ENCODE measurements around the gene JMJD6. TPM values are rescaled to one million over a fixed set of nuclear protein-coding genes. Genes with fewer than 3 reads are reported as not detected.

Gene JMJD6
- total RNA-seq, 2 donors from 2014 or later = 32.4 to 36.1 TPM

DNA sequence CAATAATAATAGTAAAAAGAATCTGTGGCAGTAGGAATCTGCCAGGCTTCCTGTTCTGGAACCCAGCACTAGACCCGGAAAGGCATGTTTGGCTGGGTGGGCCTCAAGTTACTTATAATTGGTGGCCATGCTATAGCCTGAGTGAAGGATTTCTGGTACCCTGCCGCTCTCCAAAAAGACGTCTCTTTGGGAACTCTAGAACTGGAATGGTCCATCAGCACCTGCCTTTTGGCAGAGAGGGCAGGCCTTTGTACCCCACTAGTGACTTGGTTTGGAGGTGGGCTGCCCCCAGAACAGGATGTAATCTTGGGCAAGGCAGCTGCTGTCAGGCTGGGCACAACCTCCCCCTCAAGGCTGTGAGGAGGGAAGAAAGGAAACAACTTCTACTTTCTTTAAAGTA lies 53.5 kb downstream of the JMJD6 start:
- H3K4me1 ChIP-seq (ENCODE audit: control insufficient read depth in 1 of 2, low read depth in 2 of 2) = peaks cover 0 to 8% of the 10 kb centered on the region in 2 donors
- H3K27ac ChIP-seq = peak overlapping the region in 1 of 2 donors; percentile 14
- TF ChIP-seq, protein P1, sequence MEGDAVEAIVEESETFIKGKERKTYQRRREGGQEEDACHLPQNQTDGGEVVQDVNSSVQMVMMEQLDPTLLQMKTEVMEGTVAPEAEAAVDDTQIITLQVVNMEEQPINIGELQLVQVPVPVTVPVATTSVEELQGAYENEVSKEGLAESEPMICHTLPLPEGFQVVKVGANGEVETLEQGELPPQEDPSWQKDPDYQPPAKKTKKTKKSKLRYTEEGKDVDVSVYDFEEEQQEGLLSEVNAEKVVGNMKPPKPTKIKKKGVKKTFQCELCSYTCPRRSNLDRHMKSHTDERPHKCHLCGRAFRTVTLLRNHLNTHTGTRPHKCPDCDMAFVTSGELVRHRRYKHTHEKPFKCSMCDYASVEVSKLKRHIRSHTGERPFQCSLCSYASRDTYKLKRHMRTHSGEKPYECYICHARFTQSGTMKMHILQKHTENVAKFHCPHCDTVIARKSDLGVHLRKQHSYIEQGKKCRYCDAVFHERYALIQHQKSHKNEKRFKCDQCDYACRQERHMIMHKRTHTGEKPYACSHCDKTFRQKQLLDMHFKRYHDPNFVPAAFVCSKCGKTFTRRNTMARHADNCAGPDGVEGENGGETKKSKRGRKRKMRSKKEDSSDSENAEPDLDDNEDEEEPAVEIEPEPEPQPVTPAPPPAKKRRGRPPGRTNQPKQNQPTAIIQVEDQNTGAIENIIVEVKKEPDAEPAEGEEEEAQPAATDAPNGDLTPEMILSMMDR (IDR thresholded peaks at IDR 0.05) = no peak
- H3K9me3 ChIP-seq = no peaks in the 10 kb centered on the region
- ATAC-seq (ENCODE audit: insufficient number of reproducible peaks, low FRiP score, low read depth) = no peak
- no peak for DNase-seq (ENCODE audit: low spot score)
- H3K4me3 ChIP-seq = no peak overlapping the region
- H3K27me3 ChIP-seq (replicated peaks; ENCODE audit: insufficient read depth) = no peaks in the 10 kb centered on the region
- H3K36me3 ChIP-seq = peaks cover 8% of the 10 kb centered on the region

DNA sequence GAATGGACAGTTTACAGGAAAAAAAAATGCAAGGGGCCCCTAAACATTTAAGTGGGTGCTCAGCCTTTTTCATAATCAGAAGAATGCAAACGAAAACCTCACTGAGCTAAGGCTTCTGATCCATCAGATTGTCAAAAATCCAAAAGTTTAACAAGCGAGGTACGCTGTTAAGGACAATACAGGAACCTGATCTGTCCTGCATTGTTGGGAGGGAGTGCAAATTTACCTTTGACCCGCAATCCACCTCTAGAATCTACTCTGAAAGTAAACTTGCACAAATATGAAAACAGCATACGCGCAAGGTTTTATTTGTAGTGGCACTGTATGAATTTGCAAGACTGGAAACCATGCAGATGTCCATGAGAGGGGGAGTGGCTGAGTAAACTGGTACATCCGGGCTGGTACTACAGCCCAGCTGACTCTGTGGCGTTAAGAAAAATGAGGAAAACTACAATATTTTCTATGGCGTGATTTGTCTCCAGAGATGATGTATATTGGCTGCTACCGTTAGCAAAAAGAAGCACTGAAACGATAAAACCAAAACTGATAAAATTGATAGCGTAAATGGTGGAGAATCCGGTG lies 54.0 kb downstream of the JMJD6 start:
- Histone ChIP-seq H3K4me1 (ENCODE audit: control insufficient read depth in 1 of 2, low read depth in 2 of 2) (peaks cover 0 to 8% of the 10 kb centered on the region in 2 donors), H3K27me3 (replicated peaks; ENCODE audit: insufficient read depth) (no peaks in the 10 kb centered on the region), H3K9me3 (no peaks in the 10 kb centered on the region), H3K36me3 (peaks cover 2% of the 10 kb centered on the region), H3K27ac (peak overlapping the region; percentile 74 to 78), H3K4me3 (peak overlapping the region; percentile 79)
- DNase-seq (ENCODE audit: low spot score) (no peak), ATAC-seq (ENCODE audit: insufficient number of reproducible peaks, low FRiP score, low read depth) (no peak)
- TF ChIP-seq, protein P1 (IDR thresholded peaks at IDR 0.05) = no peak

DNA sequence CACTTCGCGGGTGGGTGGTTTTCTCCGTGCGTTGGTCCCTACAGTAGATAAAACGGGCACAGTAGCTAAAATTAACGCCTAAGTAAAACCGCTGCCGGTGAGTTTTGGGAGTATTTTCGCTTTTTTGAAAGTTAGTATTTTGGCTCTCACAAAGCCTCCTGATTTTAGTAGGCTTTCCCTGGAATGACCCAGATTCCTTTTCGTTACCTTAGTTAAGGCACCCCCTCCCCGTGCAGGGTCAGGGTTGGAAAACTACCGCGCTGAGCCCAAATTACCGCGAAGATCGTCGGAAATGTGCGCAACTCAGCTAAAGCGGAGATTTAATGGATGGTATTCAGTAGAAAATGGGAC lies 54.5 kb downstream of the JMJD6 start:
- TF ChIP-seq, protein P1 (IDR thresholded peaks at IDR 0.05) = no peak
- Histone ChIP-seq H3K27me3 (replicated peaks; ENCODE audit: insufficient read depth) (no peaks in the 10 kb centered on the region), H3K4me1 (ENCODE audit: control insufficient read depth in 1 of 2, low read depth in 2 of 2) (peaks cover 0 to 8% of the 10 kb centered on the region in 2 donors), H3K9me3 (no peaks in the 10 kb centered on the region), H3K27ac (peak overlapping the region; percentile 74 to 78), H3K36me3 (no peaks in the 10 kb centered on the region), H3K4me3 (peak overlapping the region; percentile 79)
- ATAC-seq (ENCODE audit: insufficient number of reproducible peaks, low FRiP score, low read depth) (no peak), DNase-seq (ENCODE audit: low spot score) (no peak)

DNA sequence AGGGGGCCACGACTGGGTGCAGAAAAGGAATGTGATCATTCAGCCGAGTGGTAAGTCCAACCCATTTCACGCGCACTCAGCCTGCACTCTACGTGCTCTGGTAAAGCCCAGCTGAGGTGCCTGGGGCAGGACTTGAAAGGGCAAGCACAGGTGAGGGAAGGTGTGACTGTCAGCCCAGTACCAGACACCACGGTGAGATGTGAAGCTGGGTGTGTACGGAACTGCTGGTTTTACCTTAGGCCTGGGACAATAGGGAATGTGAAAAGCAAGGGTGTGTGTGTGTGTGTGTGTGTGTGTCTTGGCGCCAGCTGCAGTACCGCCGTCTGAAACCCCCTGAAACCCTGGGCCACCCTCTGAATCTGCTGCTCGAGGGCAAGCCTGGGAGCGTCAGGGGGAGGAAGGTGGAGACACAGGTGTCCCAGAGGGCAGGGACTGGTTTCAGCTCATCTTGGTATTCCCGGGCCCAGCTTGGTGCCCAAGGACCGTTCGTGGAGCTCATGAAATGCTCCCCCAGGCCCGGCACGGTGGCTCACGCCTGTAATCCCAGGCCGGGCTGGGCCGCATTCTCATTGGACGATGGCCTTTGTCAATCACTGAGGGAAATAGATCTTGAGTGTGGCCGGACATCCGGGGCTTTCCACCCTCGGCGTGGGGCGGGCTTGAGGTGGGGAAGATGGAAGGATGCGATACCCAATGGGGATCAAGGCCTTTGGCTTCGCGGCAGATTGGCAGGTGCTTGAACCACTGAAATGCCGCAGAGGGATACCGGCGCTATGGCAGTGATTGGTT lies 55.1 kb downstream of the JMJD6 start:
- ATAC-seq (ENCODE audit: insufficient number of reproducible peaks, low FRiP score, low read depth) = peak; percentile 98
- Histone ChIP-seq H3K4me3 (peak overlapping the region; percentile 79), H3K36me3 (no peaks in the 10 kb centered on the region), H3K9me3 (no peaks in the 10 kb centered on the region), H3K27me3 (replicated peaks; ENCODE audit: insufficient read depth) (no peaks in the 10 kb centered on the region), H3K27ac (peak overlapping the region; percentile 47 to 74), H3K4me1 (ENCODE audit: control insufficient read depth in 1 of 2, low read depth in 2 of 2) (peaks cover 0 to 8% of the 10 kb centered on the region in 2 donors)
- TF ChIP-seq, protein P1 (IDR thresholded peaks at IDR 0.05) = no peak
- DNase-seq (ENCODE audit: low spot score) = peak; percentile 100

DNA sequence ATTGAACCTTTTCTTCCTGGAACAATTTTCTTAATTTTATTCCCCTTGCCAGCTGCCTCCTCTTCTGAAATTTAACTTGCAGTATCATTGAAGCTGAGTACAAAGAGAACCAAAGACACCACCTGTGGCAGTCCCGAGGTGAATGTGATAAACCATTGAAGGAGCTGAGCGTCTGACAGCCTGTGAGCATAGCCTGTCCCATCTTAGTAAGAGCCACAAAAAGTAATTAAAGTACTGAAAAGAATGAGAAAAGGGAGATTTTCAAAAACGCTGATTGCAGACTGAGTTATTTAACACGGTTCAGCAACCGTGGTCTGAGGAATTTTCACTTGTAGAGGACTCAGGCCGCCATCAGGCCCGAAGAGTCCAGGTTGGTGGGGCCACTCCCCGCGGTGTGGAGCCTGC lies 55.7 kb downstream of the JMJD6 start:
- Histone ChIP-seq H3K36me3 (no peaks in the 10 kb centered on the region), H3K4me1 (ENCODE audit: control insufficient read depth in 1 of 2, low read depth in 2 of 2) (peaks cover 0 to 8% of the 10 kb centered on the region in 2 donors), H3K4me3 (no peak overlapping the region), H3K9me3 (no peaks in the 10 kb centered on the region), H3K27ac (no peak overlapping the region), H3K27me3 (replicated peaks; ENCODE audit: insufficient read depth) (no peaks in the 10 kb centered on the region)
- DNase-seq (ENCODE audit: low spot score) (no peak), ATAC-seq (ENCODE audit: insufficient number of reproducible peaks, low FRiP score, low read depth) (no peak)
- TF ChIP-seq, protein P1 (IDR thresholded peaks at IDR 0.05) = no peak

Data from thoracic aorta (tissue), 2 donors.